HG03064 (cell line): ENCODE data around the gene HMGCL.
"Not testable (repeated sequence)": the region's sequence is repeated elsewhere in the genome, so short reads cannot be mapped to it uniquely, and the experiment has no call there.

ENCODE experiments used
- ATAC-seq: cut with Tn5 transposase; IDR thresholded peaks from one replicate; pipeline ENCODE4 v1.9.1; 2021; ENCODE audit warnings: low read depth; ENCODE audit not compliant: unreplicated experiment

HMGCL gene

GRCh38 chr1:23827717-23828116 is 2.5 kb upstream of the HMGCL start:
- no peak for ATAC-seq

- not testable (repeated sequence) for ATAC-seq
Measured at GRCh38 chr1:23826590-23826989, 1.4 kb upstream of the HMGCL start.

DNA sequence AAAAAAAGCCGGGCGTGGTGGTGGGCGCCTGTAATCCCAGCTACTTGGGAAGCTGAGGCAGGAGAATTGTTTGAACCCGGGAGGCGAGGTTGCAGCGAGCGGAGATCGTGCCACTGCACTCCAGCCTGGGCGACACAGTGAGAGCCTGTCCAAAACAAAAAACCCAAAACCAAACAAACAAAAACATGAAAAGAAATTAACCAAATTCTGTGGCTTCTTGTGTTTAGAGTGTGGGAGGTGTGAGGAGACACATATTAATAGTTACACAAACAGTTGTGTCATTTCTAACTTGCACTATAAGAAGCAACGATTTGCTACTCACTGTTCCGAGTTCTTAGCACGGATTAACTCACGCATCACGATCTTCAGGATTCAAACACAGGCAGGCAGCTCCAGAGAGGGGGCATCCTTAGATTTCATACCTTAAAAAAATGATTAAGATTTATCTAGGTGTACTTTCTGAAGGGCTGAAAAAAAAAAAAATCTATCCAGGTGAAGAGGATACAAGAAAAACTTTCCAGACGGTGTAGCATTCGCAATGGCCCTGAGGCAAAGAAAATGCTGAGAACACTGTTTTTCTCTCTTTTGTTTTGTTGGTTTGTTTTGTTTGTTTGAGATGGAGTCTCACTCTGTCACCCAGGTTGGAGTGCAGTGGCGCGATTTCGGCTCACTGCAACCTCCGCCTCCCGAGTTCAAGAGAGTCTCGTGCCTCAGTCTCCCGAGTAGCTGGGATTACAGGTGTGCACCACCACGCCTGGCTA is 713 bp upstream of the HMGCL start:
- ATAC-seq, result no peak

- no peak for ATAC-seq
Measured at GRCh38 chr1:23824711-23825075, 536 bp downstream of the HMGCL start.

GRCh38 chr1:23823767-23824166 is 1.5 kb downstream of the HMGCL start:
- ATAC-seq, result no peak

GRCh38 chr1:23817633-23818032 is 7.6 kb downstream of the HMGCL start:
- ATAC-seq, result no peak

GRCh38 chr1:23816906-23817305 is 8.3 kb downstream of the HMGCL start:
- ATAC-seq, result no peak

DNA sequence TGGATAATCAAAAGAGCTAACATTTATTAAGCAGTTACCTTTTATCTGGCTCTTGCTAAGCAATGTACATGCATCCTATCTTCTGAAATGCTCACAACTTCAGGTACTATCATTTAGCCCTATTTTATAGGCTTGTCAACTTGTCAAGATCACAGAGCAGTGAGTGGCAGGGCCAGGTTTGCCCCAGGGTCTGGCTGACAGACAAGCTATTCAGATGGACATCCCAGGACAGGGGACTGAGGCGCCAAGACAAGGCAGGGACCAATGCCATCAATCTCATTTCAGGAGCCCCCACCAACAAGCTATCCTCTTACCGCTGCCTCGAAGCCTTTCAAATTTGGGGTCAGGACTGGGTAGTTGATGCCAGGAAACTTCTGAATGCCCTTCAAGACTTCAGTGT is 8.9 kb downstream of the HMGCL start:
- no peak for ATAC-seq

DNA sequence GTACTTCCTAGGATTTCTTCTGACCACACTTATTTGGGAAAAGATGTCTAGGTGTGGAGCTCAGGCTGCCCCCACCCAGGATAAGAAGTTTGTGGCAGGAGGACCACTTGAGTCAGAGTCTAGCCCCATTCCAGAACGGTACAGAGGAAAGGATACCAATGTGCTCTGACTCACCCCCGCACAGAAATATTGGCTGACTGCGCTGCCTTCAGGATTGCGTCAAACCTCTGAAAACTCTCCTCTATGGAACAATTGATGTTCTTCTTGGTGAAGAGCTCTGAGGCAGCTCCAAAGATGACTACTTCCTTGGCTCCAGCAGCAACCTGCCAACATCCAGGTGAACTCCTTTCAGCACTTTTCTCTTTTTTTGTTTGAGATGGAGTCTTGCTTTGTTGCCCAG is 11.2 kb downstream of the HMGCL start:
- no peak for ATAC-seq

DNA sequence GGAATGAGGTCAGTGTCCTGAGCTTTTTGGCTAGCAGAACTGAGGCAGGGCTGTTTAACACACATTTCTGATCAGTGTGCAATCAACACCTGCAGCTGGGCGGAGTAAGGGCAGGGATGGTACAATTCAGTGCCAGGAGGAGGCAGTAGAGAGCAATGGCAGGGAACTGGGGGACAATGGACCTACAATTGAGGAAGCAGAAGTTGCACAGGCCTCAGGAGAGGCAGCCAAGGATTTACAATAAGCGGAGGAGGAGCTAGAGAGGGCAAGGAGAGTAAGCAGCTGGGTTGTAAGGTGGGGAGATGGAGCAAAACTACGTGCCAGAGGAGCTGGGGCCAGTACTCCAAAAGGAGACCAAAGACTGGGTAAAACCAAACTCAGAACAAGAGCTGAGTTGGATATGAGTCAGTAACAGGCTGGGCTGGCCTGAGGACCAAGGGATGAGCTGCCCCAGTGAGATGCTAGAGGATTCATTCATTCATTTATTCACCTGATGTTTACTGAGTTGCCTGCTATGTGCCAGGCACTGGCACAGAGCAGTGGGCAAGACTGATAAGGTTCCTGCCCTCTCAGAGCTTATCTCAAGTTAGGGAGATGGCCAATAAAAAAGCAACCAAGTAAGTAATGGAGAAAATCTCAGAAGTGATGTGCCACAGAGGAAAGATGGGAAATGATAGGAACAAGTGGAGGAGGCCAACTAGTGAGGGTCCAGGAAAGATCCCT is 14.2 kb downstream of the HMGCL start:
- ATAC-seq, result no peak

DNA sequence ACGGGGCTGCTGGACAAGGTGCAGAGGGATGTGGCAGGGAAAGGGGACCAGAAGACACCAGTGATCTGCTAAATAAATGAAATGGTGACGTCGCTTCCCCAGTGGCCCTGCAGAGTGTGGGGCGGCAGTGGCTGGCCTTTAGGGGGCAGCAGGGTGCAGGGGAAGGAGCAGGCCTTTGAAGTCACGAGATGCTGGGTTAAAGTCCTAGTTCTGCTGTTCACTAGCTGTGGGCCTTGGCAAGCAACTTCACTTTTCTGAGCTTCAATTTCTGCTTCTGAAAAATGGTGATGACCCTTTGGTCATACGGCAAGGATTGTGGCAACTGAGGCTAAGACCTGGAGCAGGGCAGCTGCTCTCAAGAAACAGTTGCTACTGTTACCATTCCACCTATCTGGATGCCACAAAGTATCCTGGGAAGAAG is 15.5 kb downstream of the HMGCL start:
- no peak for ATAC-seq

DNA sequence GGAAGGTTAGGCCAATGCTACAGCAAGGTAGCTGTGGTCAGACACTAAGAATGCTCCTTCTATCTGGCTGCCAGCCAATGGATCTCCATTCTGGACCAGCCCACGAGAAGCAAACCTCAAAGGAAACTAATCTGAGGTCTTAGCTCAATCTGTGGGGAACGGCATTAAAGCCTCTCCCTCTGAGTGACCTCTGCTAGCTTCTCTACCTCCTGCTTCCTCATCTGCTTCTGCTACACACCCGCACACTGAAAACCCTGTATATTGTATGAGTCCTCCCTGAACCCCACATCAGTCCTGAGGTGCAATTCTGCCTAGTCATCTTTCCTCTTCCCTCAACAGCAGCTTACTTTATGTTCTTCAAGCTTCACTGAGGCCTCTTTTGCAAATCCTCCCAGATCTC is 17.8 kb downstream of the HMGCL start:
- ATAC-seq, result no peak

DNA sequence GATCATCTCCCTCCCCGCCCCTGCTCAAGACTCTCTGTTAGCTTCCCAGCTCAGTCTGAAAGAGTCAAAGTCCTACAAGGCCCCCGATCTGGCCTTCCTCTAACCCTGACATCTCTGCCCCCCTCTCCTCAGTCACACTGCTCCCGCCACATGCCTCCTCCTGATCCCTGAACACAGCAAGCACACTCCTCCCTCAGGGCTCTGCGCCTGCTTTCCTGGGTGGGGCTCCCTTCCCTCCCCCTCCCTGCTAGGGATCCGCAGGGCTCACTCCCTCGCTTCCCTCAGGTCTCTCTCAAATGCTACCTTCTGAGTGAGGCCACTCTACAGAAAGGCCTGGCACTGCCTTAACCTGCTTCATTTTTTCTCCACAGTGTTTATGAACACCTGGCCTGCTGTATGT is 18.9 kb downstream of the HMGCL start:
- ATAC-seq, result no peak

GRCh38 chr1:23805025-23805424 is 20.2 kb downstream of the HMGCL start:
- ATAC-seq, result no peak

GRCh38 chr1:23804183-23804835 is 20.9 kb downstream of the HMGCL start:
- no peak for ATAC-seq

- no peak for ATAC-seq
Measured at GRCh38 chr1:23803674-23804073, 21.6 kb downstream of the HMGCL start.

DNA sequence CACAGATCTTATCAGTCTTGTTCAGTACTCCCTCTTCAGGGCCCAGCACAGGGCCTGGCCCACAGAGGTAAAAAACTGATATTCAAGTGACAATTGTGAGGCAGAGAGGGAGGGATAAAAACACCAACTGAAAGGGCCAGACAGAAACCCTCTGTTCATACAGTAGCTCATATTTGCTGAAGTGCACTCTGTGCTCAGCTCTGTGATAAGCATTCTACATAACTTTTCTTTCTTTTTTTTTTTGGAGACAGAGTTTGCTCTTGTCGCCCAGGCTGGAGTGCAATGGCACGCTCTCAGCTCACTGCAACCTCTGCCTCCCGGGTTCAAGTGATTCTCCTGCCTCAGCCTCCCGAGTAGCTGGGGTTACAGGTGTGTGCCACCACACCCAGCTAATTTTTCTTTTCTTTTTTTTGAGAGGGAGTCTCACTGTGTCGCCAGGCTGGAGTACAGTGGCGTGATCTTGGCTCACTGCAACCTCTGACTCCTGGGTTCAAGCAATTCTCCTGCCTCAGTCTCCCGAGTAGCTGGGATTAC is 22.4 kb downstream of the HMGCL start:
- ATAC-seq, result not testable (repeated sequence)

DNA sequence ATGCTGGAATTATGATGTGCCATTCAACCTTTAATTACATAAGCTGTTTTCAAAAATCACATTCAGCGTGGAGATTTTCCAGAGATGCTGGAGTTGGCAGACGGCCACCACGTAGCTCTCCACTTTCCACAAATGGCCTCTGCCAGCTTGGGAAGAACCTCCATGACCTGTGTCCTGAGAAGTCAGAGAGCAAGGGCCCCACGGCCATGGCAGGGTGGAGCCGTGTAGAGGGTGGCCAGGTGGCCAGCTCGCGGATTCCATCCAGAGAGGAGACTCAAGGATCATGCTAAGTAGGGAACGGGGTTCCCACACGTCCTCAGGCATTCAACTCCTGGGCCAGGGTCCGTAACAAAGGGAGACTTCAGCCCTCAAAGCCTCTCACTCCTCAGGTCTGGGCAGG is 23.4 kb downstream of the HMGCL start:
- ATAC-seq, result no peak

GRCh38 chr1:23801338-23801748 is 23.9 kb downstream of the HMGCL start:
- no peak for ATAC-seq

- ATAC-seq, result peak; percentile 70
Measured at GRCh38 chr1:23800400-23801337, 24.6 kb downstream of the HMGCL start, which contains the start of gene GALE. Gene GALE, minus strand, starts transcription at chr1:23800754. Its CDS starts 1,747 bp downstream, at chr1:23799007.
